HG03521 (cell line): ENCODE measurements around the gene PLOD2.

Source experiments
- ATAC-seq: cut with Tn5 transposase; IDR thresholded peaks from one replicate; pipeline ENCODE4 v1.9.1; 2021; ENCODE audit warnings: mild to moderate bottlenecking, moderate library complexity; ENCODE audit not compliant: unreplicated experiment

Gene PLOD2

DNA sequence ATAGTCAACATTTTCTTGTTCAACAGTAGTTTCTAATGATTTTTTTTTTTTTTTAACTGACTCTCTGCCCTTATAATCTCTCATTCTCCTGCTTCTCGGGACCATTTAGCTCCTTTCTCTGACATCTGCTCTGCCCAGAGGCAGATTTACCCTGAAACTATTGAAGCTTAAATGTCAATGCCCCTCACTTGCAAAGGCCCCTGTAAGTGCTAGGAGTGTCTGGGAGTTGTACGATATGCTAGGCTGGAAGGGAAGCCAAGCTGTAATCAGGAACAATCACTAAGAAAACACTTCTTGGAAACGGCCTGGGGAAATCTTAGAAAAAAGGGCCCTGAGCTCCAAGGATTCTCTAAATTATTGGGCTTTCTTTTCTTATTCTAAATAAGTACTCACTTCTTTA lies 5.8 kb upstream of the PLOD2 start:
- no peak for ATAC-seq

DNA sequence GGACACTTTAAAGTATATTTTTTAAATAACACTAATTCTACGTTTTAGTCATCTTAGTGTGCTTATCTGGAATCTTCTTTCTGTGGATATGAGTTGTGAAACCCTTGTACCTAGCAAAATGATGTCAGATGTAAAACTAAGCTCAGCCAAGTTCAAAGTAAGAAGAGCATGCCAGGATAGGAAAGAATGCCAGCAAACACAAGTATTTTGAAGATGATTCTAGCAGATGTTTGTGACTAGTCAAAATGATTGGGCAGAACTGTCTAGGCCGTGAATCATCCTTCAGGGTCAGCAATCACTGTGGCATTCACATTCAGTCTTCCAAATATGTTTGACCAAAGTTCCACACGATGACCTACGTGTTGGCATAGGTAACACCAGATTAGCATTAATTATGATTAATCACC lies 5.4 kb upstream of the PLOD2 start:
- no peak for ATAC-seq

- ATAC-seq, result no peak
These were observed 4.9 kb upstream of the PLOD2 start for GRCh38 chr3:146165877-146166276.

DNA sequence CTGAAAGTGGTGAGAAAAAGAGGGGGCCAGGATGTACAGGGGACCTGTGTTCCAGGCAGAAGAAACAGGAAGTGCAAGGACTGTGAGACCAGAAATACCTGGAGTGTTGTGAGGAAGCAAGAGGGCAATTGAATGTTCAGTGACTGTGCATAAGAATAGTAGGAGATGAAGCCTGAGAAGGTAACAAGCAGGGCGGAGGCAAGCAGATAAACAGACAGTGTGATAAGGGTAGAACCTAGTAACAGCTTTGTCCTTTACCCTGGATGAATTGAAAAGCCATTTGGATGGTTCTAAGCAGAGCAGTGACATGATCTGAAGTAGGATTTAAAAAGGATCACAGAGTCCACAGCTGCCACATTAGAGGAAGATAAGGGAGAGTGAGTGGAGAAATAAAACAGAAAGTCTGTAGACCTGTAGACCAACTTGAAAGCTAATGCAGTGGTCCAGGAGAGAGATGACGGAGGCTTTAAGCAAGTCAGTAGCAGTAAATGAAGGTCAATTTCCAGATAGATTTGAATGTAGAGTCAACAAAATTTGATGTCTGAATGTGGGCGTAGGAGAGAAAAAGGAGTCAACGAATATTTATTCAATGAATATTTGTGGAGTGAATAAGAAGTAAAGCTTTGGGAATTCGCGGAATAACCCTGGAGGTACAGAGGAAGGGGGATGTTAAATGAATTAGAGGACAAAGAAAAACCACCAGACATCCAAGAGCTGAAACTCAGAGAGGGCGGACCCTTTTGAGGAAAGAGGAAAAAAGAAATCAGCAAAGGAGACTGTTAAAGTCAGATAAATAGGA lies 4.2 kb upstream of the PLOD2 start:
- ATAC-seq, result no peak

GRCh38 chr3:146164506-146164905 lies 3.5 kb upstream of the PLOD2 start:
- ATAC-seq, result no peak

GRCh38 chr3:146164071-146164470 lies 3.1 kb upstream of the PLOD2 start:
- no peak for ATAC-seq

- ATAC-seq, result no peak
These were observed 2.6 kb upstream of the PLOD2 start for GRCh38 chr3:146163584-146163983.

GRCh38 chr3:146162561-146162960 lies 1.6 kb upstream of the PLOD2 start:
- ATAC-seq, result no peak

DNA sequence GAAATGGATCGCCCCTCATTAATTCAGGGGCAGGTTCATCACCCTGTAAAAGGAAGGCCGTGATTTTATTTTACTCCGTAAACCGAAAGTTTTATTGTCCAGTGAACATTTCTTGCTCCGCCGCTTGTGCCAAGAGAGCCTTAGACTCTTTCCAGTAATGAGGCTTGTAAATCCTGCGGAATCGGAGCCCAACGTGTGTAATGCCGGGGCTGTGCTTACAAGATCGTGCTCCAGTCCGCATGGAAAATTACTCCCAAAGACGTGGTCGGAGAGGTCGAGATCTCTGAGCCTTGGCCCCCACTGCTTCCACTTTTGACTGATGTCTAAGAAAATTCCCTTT lies 649 bp upstream of the PLOD2 start:
- no peak for ATAC-seq

DNA sequence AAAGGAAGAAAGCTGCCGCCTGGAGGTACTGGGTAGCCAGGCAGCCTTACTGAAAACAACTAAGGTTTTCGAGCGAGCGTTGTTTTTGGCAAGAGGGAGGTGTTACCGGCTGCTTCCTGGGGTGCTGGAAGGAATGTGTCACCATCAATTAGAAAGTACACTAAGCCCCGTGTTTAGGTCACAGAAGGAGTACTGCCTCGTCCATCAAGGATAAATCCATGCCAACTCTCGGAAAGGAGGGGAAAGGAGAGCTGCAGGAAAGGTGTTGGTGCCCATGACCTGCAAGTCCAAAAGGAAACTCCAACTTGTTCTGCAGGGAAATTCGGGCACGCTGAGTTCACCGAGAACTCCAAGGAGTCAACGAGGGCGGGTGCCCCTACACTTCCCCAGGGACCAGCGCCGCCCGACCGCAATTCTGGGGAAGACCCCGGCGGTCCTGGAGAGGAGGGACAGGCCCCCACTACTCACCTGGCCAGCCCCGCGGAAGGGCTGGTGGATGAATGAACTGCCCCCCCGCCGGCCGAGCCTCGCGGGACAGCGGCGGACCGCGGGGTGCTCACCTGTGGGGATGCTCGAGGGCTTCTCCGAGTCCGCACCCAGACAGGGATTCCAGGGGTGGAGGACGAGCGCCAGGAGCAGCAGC lies 542 bp downstream of the PLOD2 start:
- ATAC-seq, result no peak

GRCh38 chr3:146159616-146160320 lies 1.2 kb downstream of the PLOD2 start:
- ATAC-seq, result no peak

DNA sequence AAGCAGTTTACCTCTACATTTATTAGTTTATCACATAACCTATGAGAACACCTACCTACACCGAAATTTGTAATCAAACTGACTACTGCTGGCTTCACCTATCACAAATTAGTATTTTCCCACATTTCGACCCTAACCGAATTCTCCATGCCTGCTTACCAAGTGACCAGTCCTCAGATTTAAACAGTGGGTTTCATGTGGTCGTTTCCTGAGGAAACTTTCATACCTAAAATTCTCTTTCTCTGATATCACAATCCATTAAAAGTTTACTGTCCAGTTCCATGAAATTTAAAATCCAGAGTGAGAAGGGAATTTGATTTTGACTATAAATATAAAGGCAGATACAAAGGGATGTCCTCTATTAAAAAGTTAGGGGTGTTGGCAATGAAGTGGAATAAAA lies 1.9 kb downstream of the PLOD2 start:
- ATAC-seq, result no peak

- no peak for ATAC-seq
These were observed 3.5 kb downstream of the PLOD2 start for GRCh38 chr3:146157325-146158060.

DNA sequence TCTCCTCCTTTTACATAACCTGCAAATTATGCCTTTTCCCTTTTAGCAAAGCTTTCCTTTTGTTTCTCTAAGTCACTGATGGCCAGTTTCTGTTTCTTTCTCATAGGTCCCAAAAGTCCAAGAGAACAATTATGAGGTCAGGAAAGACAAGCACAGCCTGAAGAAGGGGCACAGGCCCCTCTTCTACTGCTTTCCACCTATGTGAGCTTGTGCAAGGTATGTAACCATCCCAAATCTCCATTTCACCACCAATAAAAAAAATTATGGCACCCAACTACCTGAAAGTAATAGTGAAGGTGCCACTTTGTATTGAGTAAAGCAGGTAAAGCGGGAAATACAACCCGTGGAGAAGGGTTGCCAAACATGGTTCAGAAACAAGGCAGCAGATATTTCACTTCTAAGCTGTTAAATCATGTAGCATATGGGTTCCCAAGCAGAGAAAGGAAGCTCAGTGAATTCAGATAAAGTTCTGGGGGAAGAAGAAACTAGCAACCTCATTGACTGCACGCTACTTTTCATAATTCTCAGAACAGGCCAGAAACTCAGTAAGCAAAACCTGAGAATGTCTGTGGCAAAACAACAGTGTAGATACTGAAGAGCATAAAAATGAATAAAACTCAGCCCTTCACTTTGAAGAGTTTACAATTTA lies 4.2 kb downstream of the PLOD2 start:
- no peak for ATAC-seq

DNA sequence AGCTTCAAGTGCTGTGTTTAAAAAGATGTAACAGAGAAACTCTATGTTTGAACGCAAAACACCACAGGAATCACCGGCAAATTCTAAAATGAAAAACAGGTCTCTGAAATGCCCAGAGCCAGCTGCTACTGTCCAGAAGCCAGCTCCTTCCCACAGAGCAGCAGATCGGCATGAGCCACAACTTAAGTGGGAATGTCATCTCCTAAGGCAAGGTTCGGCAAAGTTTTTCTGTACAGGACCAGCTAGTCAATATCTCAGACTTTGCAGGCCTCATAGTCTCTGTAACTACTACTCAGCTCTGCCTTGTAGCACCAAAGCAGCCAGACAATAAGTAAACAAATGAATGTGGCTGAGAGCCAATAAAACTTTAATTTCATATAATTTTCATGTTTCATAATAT lies 4.9 kb downstream of the PLOD2 start:
- ATAC-seq, result no peak

GRCh38 chr3:146154995-146155394 lies 6.0 kb downstream of the PLOD2 start:
- ATAC-seq, result no peak

- ATAC-seq, result no peak
These were observed 6.7 kb downstream of the PLOD2 start for GRCh38 chr3:146154316-146154715.

GRCh38 chr3:146153429-146153828 lies 7.6 kb downstream of the PLOD2 start:
- no peak for ATAC-seq

GRCh38 chr3:146152834-146153233 lies 8.2 kb downstream of the PLOD2 start:
- no peak for ATAC-seq

DNA sequence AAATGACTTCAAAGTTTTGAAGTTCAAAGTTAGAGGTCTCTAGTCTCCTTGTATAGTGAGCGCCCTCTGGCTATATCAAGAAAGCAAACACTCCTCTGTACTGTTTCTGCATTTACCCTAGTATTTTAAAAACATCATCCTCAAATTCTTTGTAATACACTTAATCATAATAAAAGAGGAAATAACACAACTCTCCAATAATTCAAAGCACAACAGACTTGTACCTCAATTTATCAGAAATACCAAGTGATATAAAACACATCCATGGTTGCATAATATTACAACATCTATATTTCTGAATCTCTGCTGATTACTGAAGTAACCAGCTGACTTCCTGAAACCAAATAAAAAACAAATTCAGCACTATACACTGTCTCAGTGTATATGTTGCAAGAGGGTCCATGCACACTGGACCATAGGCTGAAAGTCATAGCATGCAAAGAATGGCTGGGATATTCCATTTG lies 12.5 kb downstream of the PLOD2 start:
- ATAC-seq, result no peak

- ATAC-seq, result no peak
These were observed 15.3 kb downstream of the PLOD2 start for GRCh38 chr3:146145642-146146041.
